Kasumi-1 (cell line): ENCODE results near the gene APAF1.

ENCODE experiments used
- DNase-seq, 2 experiments: peaks; one replicate each; lab custom pipeline; 2025; lab: John Stamatoyannopoulos, UW

The APAF1 gene

GRCh38 chr12:98758331-98758730, 113.2 kb downstream of the APAF1 start:
- DNase-seq = no peak

DNA sequence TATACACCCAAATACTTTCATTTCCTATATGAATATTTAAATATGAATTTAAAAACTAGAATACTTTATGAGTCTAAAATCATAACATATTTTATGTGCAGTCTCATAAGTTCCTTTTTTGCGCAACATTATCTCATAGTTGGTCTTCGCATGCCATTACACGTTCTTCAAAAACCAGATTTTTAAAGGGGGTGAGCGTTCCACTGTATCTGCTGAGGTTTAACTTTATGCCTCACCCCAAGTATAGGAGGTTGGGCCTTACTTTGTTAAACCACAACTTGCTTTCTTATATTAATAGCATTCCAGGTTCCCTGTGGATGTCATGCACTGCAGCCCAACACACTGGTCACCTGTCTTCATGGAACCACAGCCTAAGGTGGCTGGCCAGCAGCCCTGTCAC, 118.6 kb downstream of the APAF1 start:
- DNase-seq = no peak

DNA sequence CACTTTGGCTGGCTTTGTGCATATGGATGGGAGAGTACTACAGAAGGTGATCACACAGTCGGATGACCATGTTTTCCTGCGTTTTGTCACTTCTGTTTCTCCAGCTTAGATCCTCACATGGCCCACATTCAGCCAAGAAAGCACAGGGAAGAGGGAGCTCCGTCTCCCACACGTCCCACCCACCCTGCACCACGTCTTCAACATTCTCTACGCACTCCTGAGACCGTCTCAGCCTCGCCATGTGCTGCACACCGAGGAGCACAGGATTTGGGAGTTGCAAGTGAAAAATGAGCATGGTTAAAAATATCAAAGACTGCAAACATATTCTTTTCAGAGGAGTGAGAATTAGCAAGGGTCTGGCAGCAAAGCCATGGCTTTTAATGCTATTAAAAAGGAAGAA, 122.2 kb downstream of the APAF1 start:
- no peak for DNase-seq

- DNase-seq = no peak
Observed at GRCh38 chr12:98769068-98769467, 124.0 kb downstream of the APAF1 start.

- DNase-seq = no peak
Observed at GRCh38 chr12:98770230-98770629, 125.1 kb downstream of the APAF1 start.

DNA sequence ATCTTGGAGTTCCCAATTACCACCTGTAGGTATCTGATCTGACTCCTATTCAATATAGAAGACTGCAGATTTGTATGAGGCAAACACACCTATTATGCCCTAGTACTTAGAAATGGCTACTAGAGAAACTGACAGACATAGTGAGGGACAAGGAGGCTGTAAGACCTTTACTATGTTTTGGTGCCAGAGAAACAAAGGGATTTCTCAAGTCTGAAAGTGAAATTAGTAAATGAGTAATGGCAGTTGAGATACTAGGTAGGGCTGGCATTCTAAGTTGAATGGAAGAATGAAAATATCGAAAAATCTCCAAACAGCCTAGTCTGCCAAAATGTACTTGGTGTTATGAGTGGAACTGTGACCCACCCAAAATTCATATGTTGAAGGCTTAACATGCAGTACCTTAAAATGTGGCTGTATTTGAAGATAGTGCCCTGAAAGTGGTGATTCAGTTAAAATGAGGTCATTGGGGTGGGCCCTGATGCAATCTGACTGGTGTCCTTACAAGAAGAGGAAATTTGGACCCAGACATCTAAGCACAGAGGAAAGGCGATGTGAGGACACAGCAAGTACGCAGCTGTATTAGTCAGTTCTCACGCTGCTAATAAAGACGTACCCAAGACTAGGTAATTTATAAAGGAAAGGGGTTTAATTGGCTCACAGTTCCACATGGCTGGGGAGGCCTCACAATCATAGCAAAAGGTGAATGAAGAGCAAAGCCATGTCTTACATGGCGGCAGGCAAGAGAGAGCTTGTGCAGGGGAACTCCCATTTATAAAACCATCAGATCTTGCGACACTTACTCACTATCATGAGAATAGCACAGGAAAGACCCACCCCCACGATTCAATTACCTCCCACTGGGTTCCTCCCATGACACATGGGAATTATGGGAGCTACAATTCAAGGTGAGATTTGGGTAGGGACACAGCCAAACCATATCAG, 127.0 kb downstream of the APAF1 start:
- DNase-seq = no peak

GRCh38 chr12:98772818-98773217, 127.7 kb downstream of the APAF1 start:
- DNase-seq = no peak

GRCh38 chr12:98780261-98780660, 135.2 kb downstream of the APAF1 start:
- DNase-seq = no peak

DNA sequence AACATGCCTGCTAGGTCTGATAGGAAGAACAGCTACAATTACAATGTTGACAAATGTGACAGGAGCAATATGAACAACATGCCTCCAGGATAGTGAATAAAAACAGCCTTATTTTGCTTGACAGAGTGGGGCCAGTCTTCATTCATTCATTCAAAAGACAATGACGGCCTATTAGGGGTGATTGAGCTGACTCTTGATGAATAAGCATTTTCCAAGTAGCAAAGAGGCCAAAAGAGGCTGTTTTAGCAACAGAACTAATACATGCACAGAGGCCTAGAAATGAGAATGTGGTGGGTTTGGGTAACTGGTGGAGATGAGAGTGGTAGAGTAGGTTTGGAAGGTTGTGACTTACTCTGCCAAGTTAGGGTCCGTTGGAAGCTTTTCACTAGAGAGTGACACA, 138.3 kb downstream of the APAF1 start:
- no peak for DNase-seq
